ENCODE measurements around the gene CCDC92B.
"Not testable (repeated sequence)": the region's sequence is repeated elsewhere in the genome, so short reads cannot be mapped to it uniquely, and the experiment has no call there.

The CCDC92B gene

GRCh38 chr17:2784864-2785263 lies 35.4 kb upstream of the CCDC92B start:
- no peak for ATAC-seq
- TF ChIP-seq ZFP30 (CRISPR knock-in tag; IDR thresholded peaks at IDR 0.05) (no peak), ISL1 (CRISPR knock-in tag; IDR thresholded peaks at IDR 0.05) (no peak), RARB (CRISPR knock-in tag; IDR thresholded peaks at IDR 0.05) (no peak), TCF4 (CRISPR knock-in tag; IDR thresholded peaks at IDR 0.05; ENCODE audit: borderline replicate concordance) (no peak), BACH2 (CRISPR knock-in tag; IDR thresholded peaks at IDR 0.05; ENCODE audit: borderline replicate concordance) (no peak), PATZ1 (CRISPR knock-in tag; IDR thresholded peaks at IDR 0.05; ENCODE audit: borderline replicate concordance) (no peak), ZFP3 (CRISPR knock-in tag; IDR thresholded peaks at IDR 0.05) (no peak), TSHZ2 (CRISPR knock-in tag; IDR thresholded peaks at IDR 0.05) (no peak), CSDC2 (CRISPR knock-in tag; IDR thresholded peaks at IDR 0.05) (no peak), ARNTL (CRISPR knock-in tag; IDR thresholded peaks at IDR 0.05; ENCODE audit: borderline replicate concordance, low read depth) (no peak), SNAI2 (CRISPR knock-in tag; IDR thresholded peaks at IDR 0.05) (no peak), PPARA (CRISPR knock-in tag; IDR thresholded peaks at IDR 0.05; ENCODE audit: borderline replicate concordance) (no peak), GLIS3 (CRISPR knock-in tag; IDR thresholded peaks at IDR 0.05) (no peak), ESRRG (CRISPR knock-in tag; IDR thresholded peaks at IDR 0.05) (no peak)

GRCh38 chr17:2783310-2784030 lies 34.0 kb upstream of the CCDC92B start:
- ATAC-seq: no peak
- TF ChIP-seq ESRRG (CRISPR knock-in tag; IDR thresholded peaks at IDR 0.05) (no peak), POU6F1 (CRISPR knock-in tag; IDR thresholded peaks at IDR 0.05; ENCODE audit: borderline replicate concordance, low read depth) (no peak), GLIS3 (CRISPR knock-in tag; IDR thresholded peaks at IDR 0.05) (no peak), TCF4 (CRISPR knock-in tag; IDR thresholded peaks at IDR 0.05; ENCODE audit: borderline replicate concordance) (no peak), RARB (CRISPR knock-in tag; IDR thresholded peaks at IDR 0.05) (no peak), BACH2 (CRISPR knock-in tag; IDR thresholded peaks at IDR 0.05; ENCODE audit: borderline replicate concordance) (no peak), TOX (CRISPR knock-in tag; IDR thresholded peaks at IDR 0.05; ENCODE audit: borderline replicate concordance) (no peak), CSRNP3 (CRISPR knock-in tag; IDR thresholded peaks at IDR 0.05) (no peak), ZNF565 (CRISPR knock-in tag; conservative IDR thresholded peaks at IDR 0.05; ENCODE audit: low read depth) (no peak), ZNF70 (CRISPR knock-in tag; IDR thresholded peaks at IDR 0.05) (no peak), SNAI2 (CRISPR knock-in tag; IDR thresholded peaks at IDR 0.05) (no peak)

- TF ChIP-seq CSDC2 (CRISPR knock-in tag; IDR thresholded peaks at IDR 0.05): no peak
- TF ChIP-seq ZFP30 (CRISPR knock-in tag; IDR thresholded peaks at IDR 0.05): no peak
- no peak for TF ChIP-seq SNAI2 (CRISPR knock-in tag; IDR thresholded peaks at IDR 0.05)
- TF ChIP-seq ZC3H10 (CRISPR knock-in tag; IDR thresholded peaks at IDR 0.05): no peak
- TF ChIP-seq BACH2 (CRISPR knock-in tag; IDR thresholded peaks at IDR 0.05; ENCODE audit: borderline replicate concordance): no peak
- no peak for TF ChIP-seq CREB5 (CRISPR knock-in tag; IDR thresholded peaks at IDR 0.05; ENCODE audit: low read depth)
- no peak for TF ChIP-seq ARNTL (CRISPR knock-in tag; IDR thresholded peaks at IDR 0.05; ENCODE audit: borderline replicate concordance, low read depth)
- no peak for TF ChIP-seq OSR1 (CRISPR knock-in tag; IDR thresholded peaks at IDR 0.05)
- no peak for TF ChIP-seq ZNF70 (CRISPR knock-in tag; IDR thresholded peaks at IDR 0.05)
- TF ChIP-seq PPARA (CRISPR knock-in tag; IDR thresholded peaks at IDR 0.05; ENCODE audit: borderline replicate concordance): no peak
- TF ChIP-seq TOX (CRISPR knock-in tag; IDR thresholded peaks at IDR 0.05; ENCODE audit: borderline replicate concordance): no peak
- no peak for TF ChIP-seq RARB (CRISPR knock-in tag; IDR thresholded peaks at IDR 0.05)
- no peak for TF ChIP-seq ZNF565 (CRISPR knock-in tag; conservative IDR thresholded peaks at IDR 0.05; ENCODE audit: low read depth)
- peak; percentile 50 for ATAC-seq
These were observed 32.6 kb upstream of the CCDC92B start for GRCh38 chr17:2782055-2782454.

- not testable (repeated sequence) for ATAC-seq
These were observed 32.1 kb upstream of the CCDC92B start for GRCh38 chr17:2781598-2781997.

Measured in SK-N-SH treated with all-trans-retinoic acid at 6 μM for 48 hours (cell line).